Measurements from ENCODE around the gene SIPA1L2.
"Not testable (repeated sequence)": the region's sequence is repeated elsewhere in the genome, so short reads cannot be mapped to it uniquely, and the experiment has no call there.

The SIPA1L2 gene

DNA sequence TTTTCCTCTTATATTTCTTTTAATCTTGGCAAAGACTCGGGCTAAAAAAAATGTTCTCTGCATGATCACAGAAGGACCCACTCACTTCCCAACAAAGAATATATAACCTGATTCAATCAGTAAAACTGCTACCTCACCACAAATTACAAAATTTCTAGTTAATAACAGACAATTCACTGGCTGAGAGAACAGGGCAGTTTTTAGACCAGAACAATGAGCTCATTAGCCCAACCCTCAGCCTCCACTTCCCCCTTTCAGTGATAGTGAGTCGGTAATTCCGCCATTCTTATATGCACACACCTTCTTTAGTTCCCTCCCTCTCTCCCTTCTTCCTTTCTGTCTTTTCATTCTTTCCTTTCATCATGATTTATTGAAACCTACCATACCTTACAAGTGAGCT, 8.9 kb downstream of the SIPA1L2 start:
- FAIRE-seq, result no peak
- no peak for DNase-seq (ENCODE audit: extremely low spot score, insufficient read length, low read depth)

DNA sequence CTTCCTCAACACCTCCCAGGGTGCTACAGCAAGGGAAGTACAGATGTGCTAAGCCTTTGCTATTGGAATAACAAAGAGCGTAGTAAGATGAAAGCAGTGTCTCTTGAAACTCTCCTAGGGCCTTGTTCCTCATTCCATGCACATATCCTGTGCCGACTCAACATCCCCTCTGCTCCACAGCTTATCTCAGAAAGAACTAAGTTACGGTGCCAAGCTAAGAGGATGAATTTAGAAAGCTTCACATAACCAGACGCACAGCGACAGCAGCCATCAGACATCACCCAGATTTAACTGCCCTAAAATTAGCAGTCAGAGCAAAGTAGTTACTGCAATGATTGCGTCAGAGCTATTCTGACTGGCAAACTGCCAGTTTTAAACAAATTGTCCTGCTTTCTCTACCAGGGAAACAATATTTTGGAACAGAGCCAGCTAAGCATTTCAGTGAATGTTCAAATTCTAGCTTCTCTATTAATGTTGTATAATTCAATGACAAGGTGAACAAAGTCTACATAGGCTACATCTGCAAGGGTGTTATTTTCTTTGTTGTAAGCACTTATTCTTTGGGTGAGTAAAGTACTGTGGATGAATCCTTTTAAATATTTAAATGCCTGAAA, 9.5 kb downstream of the SIPA1L2 start:
- FAIRE-seq (no peak), DNase-seq (ENCODE audit: extremely low spot score, insufficient read length, low read depth) (no peak)

GRCh38 chr1:232617237-232617636, 12.7 kb downstream of the SIPA1L2 start:
- FAIRE-seq (no peak), DNase-seq (ENCODE audit: extremely low spot score, insufficient read length, low read depth) (no peak)

GRCh38 chr1:232615306-232615800, 14.6 kb downstream of the SIPA1L2 start:
- FAIRE-seq, result no peak
- DNase-seq (ENCODE audit: extremely low spot score, insufficient read length, low read depth), result no peak

DNA sequence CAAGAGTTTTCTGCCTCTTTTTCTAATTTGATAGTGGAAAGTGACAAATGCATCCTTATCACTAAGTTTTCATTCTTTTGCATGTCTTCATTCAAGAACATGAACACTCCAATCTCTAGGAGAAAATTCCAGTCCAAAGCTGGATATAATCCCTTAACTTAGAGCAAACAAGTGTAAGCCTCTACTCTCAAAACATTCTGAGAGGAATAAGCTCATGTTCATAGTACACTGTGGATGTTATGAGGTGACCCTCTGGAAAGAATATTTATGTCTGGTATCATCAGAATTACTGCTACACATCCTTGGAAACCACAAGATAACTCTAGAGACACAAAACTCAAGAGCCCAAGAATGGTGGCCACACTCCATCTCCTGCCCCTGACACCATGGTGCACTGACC, 15.1 kb downstream of the SIPA1L2 start:
- FAIRE-seq, result no peak
- DNase-seq (ENCODE audit: extremely low spot score, insufficient read length, low read depth), result no peak

GRCh38 chr1:232613752-232614381, 16.1 kb downstream of the SIPA1L2 start:
- peak; percentile 5 for FAIRE-seq
- DNase-seq (ENCODE audit: extremely low spot score, insufficient read length, low read depth), result no peak

- not testable (repeated sequence) for FAIRE-seq; DNase-seq (ENCODE audit: extremely low spot score, insufficient read length, low read depth)
Observed at GRCh38 chr1:232612836-232613235, 17.1 kb downstream of the SIPA1L2 start.

- no peak for DNase-seq (ENCODE audit: extremely low spot score, insufficient read length, low read depth)
- no peak for FAIRE-seq
Observed at GRCh38 chr1:232611834-232612233, 18.1 kb downstream of the SIPA1L2 start.

- FAIRE-seq; DNase-seq (ENCODE audit: extremely low spot score, insufficient read length, low read depth): not testable (repeated sequence)
Observed at GRCh38 chr1:232610902-232611745, 18.8 kb downstream of the SIPA1L2 start.

GRCh38 chr1:232610192-232610901, 19.6 kb downstream of the SIPA1L2 start:
- DNase-seq (ENCODE audit: extremely low spot score, insufficient read length, low read depth) (no peak), FAIRE-seq (no peak)

DNA sequence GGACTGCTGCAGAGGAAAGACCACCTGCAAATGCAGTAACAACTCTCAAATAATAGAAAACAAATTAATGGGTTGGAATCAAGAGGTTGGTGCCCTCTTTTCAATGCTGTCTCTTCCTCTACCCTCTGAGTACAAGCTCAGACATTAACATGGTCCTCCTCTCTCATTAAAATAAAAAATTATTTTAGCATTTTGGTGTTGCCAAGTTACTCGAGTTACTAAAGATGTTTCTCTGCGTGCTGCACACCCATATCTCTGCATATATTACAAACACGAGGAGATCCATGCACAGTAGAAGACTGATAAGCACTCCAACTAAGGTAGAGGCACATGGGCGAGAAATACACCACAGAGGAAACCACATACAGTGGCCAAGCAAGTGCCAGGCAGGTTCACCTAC, 21.5 kb downstream of the SIPA1L2 start:
- FAIRE-seq, result no peak
- DNase-seq (ENCODE audit: extremely low spot score, insufficient read length, low read depth), result no peak

DNA sequence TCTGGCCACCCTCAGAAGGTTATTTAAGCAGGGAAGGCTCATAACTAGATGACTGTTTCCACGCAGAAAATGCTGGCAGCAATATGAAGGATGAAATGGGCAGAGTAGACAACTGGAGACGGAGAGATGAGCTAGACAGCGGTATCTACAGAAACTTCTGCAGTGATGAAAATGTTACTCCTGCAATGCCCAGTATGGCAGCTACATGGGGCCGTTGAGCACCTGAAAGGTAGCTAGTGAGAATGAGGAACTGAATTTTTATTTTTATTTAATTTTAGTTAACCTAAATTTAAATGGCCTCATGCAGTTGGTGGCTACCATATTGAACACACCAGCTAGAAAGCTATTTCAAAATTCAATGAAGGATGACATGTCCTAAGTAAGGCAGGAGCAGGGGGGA, 27.3 kb downstream of the SIPA1L2 start:
- no peak for FAIRE-seq

DNA sequence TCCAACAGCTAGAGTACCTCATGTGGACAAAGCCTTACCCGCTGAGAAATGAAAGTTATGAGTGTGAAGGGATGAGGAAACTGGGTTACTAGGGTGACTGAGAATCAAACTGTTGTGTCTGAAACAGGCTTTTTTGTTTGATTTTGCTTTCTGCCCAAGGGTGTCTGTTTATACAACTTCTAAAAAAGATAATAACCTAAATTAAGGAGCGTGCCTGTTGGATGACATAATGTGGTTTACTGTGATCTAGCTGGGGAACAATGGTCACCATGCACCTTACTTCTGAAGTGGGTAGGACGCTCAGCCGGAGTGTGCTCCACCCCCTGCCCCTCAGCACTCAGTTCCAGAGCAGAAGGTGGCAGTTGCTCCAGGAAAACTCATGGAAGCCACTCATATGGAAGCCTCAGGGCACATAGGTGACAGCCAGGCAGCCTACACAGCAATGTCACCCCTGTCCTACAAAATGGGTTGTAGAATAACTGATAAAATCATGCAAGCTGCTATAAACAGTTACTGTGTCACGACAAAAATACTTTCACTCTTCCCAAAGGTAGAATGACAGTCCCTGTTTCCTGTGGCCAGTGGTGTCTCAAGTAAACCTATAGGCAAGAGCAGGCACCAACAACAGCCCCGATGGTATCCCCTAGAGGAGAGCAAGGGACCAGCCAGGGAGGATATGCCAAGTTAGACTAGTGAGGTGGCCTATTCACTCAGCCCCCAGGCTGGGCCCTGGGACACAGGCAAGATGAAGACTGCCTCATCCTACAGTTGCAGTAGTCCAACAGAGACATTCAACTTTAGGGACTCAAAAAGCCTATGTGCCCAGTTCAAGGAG, 29.3 kb downstream of the SIPA1L2 start:
- FAIRE-seq (peak; percentile 85), DNase-seq (ENCODE audit: extremely low spot score, insufficient read length, low read depth) (no peak)

More for the DNA sequence above, 27.3 kb downstream of the SIPA1L2 start:
- DNase-seq (ENCODE audit: extremely low spot score, insufficient read length, low read depth), result no peak

GRCh38 chr1:232599178-232600041, 30.5 kb downstream of the SIPA1L2 start:
- FAIRE-seq (peak; percentile 94), DNase-seq (ENCODE audit: extremely low spot score, insufficient read length, low read depth) (no peak)

DNA sequence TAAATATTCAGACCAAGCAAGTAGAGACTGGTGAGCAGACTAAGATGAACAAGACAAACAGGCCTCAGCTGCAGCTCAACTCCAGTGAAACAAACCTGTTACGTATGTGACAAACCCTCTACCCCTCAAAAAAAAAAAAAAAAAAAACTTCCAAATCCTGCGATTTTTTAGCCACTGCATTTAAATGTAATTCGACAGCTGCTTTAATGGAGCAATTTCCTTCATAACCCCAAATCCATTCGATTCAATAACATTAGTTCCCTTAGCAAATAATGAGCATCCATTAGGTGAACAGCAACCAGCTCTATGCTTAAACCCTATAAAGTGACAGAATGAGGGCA, 31.1 kb downstream of the SIPA1L2 start:
- DNase-seq (ENCODE audit: extremely low spot score, insufficient read length, low read depth) (no peak), FAIRE-seq (peak; percentile 9)

DNA sequence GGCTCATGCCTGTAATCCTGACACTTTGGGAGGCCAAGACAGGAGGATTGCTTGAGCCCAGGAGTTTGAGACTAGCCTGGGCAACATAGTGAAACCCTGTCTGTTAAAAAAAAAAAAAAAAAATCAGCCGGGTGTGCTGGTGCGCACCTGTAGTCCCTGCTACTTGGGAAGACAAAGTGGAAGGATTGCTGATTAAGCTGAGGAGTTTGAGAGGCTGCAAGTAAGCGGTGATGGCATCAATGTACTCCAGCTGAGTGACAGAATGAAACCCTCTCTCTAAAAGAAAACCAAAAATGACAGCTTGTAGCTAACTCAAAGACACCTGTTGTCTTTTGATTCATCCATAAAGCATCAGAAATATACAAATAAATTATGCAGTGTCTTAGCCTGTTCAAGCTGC, 31.8 kb downstream of the SIPA1L2 start:
- FAIRE-seq, result no peak
- no peak for DNase-seq (ENCODE audit: extremely low spot score, insufficient read length, low read depth)

DNA sequence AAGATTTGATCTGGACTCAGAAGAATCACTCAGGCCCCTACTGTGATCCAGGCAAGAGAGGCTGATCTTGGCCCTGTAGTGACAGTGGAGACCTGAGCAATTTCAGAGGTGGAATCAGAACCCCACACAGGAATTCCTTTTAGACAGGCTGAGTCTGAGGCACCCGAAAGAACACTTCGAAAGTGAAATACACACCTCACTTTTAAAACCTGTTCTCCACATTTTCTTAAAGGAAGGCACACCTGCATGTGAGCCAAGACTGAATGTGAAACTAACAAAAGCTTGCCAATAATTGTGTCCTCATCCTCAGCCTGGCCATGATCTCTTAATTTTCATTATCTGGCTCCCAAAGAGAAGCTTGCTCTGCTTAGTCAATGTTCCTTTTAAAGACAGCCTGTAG, 32.2 kb downstream of the SIPA1L2 start:
- peak; percentile 81 for FAIRE-seq
- no peak for DNase-seq (ENCODE audit: extremely low spot score, insufficient read length, low read depth)

DNA sequence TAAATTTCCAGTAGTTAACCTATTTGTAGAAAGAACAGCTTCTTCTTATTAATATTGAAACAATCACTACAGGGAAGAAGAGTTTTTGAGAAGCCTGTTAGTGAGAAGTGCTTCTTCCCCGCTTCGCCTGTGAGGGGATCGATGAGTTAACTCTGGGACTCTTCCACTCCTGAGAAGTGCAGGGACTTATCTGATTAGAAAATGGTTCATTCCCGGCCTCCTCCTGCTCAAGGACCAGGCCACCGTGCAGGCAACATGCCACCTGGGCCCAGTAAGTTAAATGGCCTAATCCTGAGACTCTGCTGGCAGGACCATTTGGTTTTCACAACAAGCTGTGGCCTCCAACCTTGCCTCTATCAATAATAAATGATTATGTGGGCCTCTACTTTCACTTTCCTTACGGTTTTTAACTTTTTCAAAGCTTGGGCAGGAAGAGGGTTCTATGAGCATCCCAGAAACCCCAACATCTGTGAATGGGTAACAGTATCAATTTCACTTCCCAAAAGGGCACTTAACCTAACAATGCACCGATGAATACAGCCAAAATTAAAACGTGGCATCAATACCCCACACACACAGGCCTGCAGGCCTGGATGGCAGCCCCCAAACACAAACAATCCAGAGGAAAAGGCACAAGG, 33.1 kb downstream of the SIPA1L2 start:
- DNase-seq (ENCODE audit: extremely low spot score, insufficient read length, low read depth) (no peak), FAIRE-seq (peak; percentile 86)

Measured in GM18507 (cell line).